DMS79 treated with DMSO at 0.1 percent for 48 hours (cell line): ENCODE results near the gene DDA1.

ENCODE experiments used
- DNase-seq: peaks from one replicate; lab custom pipeline; 2025; lab: John Stamatoyannopoulos, UW

The DDA1 gene

DNA sequence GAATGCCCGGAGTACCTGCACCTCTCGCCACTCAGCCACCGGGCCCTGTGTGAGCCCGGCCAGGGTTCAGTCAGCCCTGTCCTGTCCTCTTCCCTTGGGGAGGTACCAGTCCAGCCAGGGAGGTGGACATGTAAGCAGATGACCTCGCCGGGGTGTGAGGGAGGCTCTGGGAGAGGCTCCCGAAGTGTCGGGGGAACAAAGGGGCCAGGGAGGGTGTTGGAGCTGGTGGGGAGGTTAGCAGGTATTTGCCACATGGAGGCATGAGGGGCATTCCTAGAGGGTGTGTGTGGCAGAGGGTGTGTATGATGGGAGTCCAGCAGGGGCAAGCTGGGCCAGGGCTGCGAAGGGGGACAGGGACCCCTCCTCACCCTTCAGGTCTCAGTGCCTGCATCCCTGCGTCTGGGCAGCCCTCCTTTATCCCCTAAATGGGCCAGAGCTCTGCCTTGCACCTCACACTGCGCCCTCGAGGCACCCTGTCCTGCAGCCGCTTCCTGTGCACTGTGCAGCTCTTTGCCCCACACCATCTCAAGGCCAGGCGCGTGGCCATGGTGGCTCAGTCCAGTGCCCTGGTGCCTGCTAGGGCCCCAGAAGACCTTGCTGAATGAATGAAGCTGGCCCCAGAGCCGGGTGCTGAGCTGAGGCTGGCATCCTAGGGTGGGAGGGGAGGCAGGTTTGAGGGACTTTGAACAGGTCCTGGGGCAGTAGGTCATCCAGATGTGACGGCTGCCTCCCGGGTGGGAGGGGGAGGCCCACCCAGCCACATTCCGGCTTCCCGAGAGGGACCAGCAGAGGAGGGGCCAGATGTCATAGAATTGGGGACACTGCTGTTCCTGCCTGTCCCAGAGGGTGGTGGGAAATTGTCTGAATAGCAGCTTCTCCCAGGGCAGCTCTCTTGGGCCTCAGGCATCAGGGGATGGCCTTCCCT is 3.1 kb downstream of the DDA1 start:
- DNase-seq: no peak

DNA sequence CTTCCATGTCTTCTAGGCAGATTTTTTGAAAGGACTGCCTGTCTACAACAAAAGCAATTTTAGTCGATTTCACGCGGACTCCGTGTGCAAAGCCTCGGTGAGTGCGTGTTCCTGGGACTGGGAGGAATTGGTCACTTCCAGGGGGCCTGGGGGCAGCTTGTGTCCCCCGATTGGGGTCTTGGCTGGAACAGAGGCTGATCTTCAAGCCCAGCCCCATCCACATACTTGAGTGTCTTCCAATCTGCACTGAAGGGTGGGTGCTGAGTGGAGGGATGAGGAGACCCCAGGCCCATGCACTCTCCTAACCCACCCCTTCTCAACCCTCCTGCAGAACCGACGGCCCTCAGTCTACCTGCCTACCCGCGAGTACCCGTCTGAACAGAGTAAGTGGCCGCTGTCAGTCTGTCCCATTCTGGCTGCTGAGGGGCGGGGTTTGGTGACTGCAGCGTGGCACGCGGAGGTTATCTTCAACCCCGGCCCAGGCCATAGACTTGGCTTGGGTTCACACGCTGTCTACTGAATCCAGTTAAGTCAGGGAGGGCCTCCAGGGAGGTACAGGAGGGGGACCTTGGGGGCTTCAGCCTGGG is 4.7 kb downstream of the DDA1 start:
- DNase-seq: no peak

DNA sequence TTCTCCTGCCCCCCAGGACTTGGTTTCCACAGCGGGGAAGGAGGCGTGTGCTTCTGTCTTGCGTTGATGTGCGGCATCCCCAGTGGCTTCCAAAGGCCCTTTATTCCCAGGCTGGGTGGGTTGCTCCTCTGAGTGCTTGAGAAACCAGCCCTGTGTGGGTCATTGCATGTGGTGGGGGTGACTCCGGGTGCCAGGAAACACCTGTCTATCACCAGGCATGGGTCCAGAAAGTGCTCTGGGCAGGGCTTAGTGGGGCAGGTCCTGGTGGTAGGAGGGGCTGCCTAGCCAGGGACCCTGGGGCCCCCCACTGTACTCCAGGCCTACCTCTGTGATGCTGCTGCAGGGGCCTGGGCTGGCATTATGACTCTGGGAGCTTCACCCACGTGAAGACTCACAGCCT is 9.6 kb downstream of the DDA1 start:
- no peak for DNase-seq

DNA sequence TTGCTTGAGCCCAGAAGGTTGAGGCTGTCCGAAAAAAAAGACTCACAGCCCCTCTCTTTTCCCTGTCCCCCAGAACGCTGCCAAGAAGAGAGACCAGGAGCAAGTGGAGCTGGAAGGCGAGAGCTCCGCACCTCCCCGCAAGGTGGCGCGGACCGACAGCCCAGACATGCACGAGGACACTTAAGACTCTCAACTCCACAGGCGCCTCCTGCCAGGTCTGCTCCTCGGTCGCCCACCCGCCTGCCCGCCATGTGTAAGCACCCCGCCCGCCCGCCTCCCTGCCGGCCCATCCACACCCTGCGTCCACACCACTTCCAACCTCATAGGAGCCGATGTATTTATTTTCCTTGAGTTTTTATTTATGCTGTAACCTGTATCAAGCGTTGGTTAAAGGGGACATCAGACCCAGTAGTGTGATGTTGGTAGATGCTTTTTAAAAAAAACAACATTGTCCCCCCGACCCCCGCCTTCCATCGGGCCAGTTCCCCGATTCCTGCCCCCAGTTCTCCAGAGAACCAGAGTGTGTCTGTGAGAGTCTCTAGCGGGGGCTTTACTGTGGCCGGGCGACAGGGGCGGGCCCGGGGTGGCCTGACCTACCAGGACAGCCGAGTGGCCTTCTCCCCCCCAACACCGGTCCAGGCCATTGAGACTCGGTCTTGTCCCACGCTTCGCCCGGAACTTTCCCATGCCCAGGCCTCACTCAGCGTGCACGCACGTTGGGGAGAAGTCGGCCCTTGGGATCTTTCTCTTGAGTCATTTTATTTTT is 10.3 kb downstream of the DDA1 start:
- no peak for DNase-seq

DNA sequence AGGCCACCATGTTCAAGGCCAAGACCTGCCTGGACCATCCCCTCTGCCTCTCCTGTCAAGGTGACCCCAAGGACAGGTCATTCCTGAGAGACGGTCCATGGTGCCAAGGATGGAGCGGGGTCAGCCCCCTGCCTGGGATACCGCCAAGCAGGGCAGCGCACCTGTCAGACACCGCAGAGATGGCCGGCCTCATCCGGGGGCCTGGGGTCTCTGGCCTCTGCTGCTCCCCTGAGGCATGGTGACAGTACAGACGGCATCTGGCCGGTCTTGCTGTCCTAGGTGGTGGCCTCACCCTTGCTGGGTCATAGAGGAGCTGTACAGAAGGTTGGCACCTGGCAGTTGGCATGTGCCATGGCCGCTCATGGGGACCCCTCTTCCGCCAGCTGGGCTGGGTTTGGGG is 11.1 kb downstream of the DDA1 start:
- no peak for DNase-seq

DNA sequence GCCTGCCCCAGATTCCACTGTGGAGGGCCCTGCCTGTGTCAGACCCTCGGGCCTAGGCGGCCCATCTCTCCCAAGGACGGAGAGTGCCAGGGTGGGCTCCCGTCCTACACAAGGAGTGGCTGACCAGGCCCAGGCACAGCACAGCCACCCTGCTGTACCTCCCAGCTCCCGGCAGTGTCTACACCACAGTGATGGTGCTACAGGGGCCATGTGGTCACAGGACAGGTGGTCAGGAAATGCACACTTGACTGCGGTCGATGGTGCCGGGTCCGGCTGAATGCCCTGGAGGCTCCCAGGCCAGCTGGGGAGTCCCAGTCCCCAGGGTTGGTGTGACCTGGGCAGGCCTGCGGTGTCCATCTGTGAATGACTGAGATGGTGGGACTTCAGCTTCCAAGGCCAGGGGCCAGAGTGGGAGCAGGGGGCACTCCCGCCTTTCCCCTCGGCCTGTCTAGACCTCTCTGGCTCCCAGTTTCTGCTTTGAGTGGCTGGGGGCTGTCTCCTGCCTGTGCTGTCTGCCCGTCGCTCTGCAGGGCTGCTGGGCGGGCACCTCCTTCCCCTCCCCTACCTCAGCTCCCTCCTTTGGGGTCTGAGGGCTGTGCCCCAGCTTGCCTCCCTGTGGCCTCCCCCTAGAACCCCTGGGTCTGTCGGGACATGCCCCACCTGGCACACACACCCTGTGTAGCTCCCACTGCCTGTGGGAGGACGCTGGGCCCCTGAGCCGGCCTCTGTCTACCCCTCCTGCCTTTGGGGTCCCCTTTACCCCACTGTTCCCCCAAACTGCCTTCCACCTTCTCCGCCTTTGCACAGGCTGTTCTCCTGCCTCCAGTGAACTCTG is 12.5 kb downstream of the DDA1 start:
- no peak for DNase-seq

DNA sequence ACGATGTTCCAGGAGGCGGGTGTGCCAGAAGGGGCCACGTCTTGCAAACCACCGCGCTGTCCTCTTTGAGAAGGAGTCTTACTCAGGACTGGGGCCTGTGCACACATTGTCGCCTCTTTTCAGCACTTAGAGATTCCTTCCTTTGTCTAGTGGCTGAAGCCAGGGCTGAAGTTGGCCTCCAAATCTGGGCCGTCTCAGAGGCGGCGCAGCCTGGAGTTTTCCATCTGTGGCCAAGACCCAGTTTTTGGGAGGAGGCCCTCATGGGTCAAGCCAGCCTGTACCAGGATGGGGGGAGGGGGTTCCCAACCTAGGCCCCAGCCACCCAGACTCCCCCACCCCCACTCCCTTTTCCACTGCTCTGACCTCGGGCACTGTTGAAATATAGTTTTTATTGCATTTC is 13.5 kb downstream of the DDA1 start:
- no peak for DNase-seq

DNA sequence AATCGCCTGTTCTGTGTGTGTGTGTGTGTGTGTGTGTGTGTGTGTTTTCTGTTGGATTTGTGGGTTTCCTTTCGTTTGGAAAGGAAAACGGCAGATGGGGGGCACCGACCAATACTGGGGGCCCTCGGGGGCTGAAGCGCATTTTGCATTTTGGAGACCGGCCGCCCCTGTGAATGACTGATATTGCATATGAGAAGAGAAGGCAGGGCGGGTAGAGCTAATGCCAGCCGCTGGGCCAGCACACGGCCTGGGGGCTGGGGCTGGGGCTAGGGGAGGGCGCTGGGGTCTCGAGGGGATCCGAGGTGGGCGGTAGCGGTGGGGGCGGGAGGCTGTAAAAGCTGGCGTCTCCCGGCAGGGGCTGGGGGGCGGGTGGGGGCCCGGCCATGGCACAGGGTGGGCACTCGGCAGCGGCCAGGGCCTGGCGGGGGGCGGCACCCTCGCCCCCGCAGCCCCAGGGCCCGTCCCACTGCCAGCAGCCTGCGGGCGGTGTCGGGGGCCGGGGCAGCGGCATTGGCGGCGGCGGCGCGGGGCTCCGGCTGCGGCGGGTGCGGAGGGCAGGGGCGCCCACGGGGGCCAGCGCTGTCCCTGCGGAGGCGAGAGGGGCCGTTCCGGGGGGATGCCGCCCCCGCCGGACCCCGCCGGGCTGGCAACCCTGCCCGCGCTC is 14.1 kb downstream of the DDA1 start:
- no peak for DNase-seq

DNA sequence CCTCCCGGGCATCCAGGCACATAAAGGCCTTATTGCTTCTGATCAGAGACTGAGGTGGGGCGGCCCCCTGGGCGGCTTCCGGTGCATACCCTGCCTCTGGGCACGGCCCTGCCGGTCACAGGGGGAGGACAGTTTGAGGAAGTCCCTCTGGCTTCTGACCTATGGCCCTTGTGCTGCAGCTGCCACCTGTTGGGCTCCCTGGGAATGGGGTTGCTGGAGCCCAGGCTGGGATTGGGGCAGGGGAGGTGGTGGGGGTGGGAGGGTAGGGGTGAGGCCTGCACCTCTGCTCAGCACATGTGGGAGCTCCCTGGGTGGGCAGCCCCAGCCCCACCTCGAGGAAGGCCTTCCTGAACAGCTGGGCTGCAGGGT is 14.6 kb downstream of the DDA1 start:
- DNase-seq: no peak

DNA sequence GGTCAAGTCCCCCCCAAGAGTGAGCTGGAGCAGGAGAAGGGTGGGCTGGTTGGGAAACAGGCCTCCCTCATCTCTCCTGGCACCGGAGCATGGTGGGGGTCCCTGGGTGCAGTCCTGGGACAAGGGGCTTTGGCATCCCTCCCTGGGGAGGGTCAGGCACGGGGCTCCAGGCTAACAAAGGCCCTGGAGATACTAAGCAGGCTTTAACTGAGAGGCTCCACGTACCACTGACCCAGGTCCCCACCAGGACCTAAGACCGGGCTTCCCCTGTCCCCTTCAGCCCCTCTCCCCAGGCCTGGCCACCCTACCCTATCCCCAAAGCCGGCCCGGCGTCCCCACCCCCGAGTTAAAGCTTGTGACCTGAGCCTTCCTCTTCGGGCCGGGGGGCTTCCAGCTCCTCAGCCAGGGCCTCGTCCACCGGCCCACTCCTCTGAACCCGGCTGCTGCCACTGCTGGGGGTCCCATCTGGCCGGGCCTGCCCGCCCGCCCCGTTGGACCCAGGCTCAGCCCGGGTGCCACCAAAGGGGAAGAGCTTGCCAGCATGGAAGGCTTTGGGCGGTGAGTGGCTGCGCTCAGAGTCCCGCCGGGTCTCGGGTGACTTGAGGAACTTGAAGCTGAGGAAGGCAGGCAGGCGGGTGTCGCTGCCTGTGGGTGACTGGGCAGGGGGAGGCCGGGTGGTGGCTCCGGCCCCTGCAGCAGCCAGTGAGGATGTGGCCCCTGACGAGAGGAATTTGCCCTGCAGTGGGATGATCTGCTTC is 15.2 kb downstream of the DDA1 start:
- DNase-seq: no peak

DNA sequence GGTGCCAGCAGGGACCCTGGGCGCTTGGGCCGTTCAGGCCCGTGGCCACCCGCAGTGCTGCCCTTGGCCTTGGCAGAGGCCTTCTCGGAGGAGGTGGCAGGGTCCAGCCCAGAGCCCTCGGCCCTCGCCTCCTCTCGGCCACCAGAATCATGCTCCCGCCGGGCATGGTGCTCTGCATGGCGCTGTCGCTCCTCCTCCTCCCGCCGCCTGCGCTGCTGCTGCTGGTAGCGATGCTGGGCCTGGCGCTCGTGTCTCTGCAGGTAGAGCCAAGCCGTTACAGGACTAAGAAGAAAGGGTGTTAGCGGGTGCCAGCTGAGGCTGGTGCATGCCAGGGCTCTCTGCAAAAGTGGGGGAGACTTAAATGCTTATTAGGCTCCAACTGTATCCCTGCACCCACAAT is 15.8 kb downstream of the DDA1 start:
- no peak for DNase-seq

DNA sequence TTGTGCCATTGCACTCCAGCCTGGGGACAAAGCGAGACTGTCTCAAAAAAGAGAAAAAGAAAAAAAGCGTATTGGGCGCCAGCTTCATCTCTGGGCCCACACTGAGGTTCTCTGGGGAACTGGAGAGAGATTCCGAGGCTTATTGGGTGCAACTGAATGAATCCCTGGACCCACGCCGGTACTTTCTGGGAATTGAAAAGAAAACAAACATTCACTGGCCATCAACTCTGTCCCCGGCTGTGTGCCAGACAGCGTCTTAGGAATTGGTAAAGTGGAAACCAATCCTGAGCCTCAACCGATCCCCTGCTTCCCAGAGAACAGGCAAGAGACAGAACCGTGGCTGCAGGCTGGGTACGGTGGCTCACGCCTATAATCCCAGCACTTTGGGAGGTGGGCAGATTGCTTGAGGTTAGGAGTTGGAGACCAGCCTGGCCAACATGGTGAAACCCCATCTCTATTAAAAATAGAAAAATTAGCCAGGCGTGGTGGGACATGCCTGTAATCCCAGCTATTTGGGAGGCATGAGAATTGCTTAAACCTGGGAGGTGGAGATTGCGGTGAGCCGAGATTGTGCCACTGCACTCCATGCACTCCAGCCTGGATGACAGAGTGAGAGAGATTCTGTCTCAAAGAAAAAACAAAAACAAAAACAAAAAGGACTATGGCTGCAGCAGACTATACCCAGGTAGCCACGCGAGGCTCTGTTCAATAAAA is 16.7 kb downstream of the DDA1 start:
- DNase-seq: no peak

DNA sequence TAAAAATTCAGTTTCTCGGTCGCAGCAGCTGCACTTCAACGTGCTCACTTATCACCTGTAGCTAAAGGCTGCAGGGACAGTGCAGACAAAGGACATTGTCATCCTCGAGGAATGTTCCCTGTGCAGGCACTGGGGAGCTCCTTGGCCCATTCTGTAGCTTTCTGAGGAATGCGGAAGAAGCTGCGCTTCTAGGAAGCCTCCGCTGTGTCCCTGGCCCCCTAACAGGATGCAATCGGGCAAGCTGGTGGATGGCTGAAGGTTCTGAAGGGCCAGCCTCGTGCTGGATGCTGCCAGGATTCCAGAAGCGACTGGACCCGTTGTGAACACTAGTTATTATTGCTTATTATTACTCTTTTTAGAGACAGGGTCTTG is 17.2 kb downstream of the DDA1 start:
- DNase-seq: no peak

DNA sequence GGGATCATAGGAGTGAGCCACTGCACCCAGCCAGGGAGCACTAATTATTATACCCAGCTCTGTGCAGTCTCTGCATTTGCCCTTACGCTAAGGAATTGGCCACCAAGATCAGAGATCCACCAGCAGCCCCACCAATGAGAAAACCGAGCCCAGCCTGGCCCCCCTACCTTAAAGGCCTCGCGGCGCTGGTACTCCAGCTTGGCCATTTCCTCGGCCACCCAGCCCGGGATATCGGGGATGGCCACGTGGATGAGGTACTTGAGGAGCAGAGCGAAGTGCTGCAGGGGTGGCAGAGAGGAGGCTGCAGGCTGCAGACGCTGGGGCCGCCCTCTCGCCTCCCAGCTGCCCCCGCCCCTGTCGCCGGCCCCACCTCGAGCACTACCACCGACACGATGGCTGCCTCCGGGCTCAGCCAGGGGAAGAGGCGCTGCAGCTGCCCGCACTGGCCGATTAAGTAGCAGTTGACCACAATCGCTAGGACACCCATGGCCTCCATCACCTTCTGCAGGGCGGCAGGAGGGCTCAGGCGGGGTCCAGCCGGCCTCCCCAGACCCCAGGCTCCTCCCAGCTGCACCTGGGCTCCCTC is 17.8 kb downstream of the DDA1 start:
- no peak for DNase-seq

DNA sequence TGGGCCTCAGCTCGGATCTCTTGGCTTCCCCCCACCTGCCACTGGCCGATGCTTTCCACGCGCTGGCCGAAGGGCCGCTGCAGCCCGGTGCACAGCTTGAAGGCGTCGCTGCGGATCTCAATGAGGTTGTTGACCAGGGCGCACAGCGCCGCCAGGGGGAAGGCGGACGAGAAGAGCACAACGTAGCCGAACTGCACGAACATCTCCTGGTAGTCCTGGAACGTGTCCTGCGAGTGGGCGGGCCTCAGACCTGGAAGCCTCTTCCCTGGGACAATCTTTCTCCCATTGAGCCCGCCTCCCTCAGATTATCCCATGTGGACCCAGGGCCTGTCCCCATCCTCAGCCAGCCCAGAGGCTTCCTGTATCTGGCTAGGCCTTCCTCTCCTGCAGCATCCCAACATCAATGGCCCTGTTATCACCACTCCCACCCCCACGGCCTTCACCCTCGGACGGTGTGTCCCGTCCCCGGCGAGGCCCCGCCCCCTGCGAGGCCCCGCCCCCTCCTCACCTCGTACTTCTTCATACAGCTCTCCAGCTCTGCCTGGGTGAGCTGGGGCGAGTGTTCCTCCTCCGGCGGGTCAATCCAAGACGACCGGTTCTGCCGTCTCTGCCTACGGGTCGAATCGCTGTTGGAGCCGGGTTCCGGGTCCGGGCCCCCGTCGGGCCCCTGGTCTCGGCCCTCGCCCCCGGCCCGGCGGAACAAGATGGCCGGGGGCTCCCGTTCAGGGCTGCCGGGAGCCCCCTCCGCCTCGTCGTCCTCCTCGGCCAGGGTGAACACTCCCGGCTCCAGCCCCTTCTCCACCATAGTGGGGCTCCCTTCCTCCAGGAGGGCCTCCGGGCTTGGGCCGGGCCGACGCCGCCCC is 18.5 kb downstream of the DDA1 start:
- no peak for DNase-seq

DNA sequence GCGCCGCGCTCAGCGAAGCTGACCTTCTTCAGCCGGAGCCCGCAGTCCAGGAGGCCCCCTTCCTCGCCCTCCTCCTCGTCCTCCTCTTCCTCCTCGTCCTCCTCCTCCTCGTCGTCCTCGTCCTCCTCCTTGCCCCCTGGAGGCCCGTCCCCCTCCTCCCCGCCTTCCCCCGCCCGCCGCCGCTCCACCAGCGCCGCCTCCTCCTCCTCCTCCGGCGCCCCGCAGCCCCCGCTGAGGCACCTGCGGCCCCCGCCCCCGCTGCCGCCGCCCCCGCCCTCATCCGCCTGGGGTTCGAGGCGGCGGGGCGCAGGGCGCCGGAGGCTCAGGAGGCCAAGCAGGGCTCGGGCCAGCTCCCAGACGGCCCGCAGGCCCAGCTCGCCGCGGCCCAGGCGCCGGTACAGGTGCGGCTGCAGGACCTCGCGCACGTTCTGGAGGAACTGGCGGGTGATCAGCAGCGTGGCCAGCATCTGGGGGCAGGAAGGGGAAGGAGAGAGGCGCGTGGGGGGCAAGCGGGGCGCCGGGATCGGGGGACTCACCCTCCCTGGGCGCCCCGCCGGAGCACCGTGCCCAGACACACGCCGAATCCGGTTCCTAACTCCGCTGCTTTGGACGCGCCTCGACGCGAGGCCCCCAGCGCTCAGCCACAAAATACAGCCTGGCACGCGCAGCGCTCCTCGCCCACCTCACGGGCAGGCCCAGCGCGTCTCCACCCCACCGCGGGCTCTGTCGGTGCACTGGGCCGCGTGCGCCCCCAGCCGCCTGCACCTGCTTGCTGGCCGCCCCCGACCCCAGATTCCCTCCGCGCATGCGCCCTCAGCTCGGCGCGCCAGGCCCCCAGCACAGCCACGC is 19.4 kb downstream of the DDA1 start:
- DNase-seq: no peak

DNA sequence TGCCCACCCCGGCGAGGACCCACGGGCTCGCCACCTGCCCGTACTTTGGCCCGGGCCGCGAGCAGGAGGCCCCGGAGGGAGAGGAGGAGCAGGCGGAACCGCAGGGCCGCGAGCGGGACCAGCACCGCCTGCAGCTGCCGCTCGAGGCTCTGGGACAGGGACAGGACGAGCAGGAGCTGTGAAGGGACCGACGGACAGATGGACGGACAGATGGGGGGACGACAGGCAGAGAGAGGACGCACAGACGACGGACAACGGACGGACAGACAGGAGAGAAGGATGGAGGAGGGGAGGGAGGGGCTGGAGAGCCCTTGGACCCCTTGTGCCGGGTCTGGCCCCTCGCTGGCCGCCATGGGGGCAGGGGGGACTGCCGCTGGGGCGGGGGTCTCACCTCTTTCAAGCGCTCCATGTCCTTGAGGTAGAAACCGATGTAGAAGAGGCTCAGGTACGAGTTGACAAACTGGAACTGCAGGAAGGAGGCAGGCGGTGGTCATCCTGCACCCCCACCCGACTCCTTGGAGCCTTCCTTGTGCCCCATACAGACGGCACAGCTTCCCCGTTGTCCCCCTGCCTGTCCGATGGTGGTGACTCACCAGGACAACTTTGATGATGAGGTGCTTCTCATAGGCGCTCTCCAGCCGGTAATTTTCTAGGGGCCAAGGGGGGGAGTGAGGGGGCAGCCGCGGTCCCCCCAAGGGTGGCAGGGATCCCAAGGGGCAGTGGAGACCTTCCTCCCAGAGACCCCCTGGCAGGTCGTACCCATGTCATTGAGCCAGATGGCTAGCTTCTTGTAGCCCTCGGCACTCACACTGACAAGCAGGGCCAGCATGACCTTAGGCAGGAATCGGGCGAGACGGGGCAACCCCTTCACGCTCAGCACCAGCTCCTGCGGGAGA is 20.3 kb downstream of the DDA1 start:
- DNase-seq: no peak
